ENCODE data around the gene IGFN1.

Gene IGFN1

GRCh38 chr1:201163707-201164106 is 26.9 kb upstream of the IGFN1 start:
- Histone ChIP-seq H3K79me2 (ENCODE audit: insufficient read depth, low read length) (no peaks in the 10 kb centered on the region), H3F3A (ENCODE audit: insufficient read depth) (no peaks in the 10 kb centered on the region), H3K27me3 (ENCODE audit: low read length) (no peaks in the 10 kb centered on the region), H3K27ac (ENCODE audit: low read depth, low read length) (no peak overlapping the region), H2AFZ (ENCODE audit: low read depth, low read length, severe bottlenecking) (no peak overlapping the region), H3K36me3 (ENCODE audit: low read length) (no peaks in the 10 kb centered on the region), H3K4me3 (ENCODE audit: insufficient read depth, low read length, poor library complexity, severe bottlenecking) (no peak overlapping the region), H3K4me2 (ENCODE audit: low read depth, low read length, poor library complexity, severe bottlenecking) (no peak overlapping the region), H3K9ac (ENCODE audit: low read length) (no peak overlapping the region), H3K9me3 (ENCODE audit: insufficient read depth, low read length) (no peaks in the 10 kb centered on the region), H4K20me1 (ENCODE audit: low read depth, low read length) (no peaks in the 10 kb centered on the region), H3K9me2 (replicated peaks; ENCODE audit: insufficient read depth, low read length) (no peaks in the 10 kb centered on the region)
- no peak for TF ChIP-seq EZH2phosphoT487 (conservative IDR thresholded peaks at IDR 0.05; ENCODE audit: low read length)
- TF ChIP-seq, protein P1, sequence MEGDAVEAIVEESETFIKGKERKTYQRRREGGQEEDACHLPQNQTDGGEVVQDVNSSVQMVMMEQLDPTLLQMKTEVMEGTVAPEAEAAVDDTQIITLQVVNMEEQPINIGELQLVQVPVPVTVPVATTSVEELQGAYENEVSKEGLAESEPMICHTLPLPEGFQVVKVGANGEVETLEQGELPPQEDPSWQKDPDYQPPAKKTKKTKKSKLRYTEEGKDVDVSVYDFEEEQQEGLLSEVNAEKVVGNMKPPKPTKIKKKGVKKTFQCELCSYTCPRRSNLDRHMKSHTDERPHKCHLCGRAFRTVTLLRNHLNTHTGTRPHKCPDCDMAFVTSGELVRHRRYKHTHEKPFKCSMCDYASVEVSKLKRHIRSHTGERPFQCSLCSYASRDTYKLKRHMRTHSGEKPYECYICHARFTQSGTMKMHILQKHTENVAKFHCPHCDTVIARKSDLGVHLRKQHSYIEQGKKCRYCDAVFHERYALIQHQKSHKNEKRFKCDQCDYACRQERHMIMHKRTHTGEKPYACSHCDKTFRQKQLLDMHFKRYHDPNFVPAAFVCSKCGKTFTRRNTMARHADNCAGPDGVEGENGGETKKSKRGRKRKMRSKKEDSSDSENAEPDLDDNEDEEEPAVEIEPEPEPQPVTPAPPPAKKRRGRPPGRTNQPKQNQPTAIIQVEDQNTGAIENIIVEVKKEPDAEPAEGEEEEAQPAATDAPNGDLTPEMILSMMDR (IDR thresholded peaks at IDR 0.05; ENCODE audit: insufficient read depth, low read length, poor library complexity, severe bottlenecking), result no peak

DNA sequence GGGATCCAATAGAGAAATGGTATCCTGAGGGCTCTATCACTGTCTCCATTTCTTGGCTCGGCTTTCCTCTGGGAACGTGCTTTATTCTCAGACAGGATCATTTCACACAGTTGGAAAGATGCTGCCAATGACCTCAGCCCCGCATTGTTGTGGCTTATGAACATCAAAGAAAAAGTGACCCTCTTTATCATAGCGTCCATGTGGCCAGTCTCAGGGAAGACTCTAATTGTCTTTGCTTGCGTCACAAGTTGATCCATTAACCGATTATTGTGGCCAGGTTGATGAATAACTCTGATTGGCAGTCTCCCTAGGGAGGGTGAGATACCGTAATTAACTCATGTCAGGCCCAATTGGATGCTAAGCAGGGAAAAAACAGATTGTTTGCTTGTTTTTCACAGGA is 26.0 kb upstream of the IGFN1 start:
- Histone ChIP-seq H3K9me3 (ENCODE audit: insufficient read depth, low read length) (no peaks in the 10 kb centered on the region), H3F3A (ENCODE audit: insufficient read depth) (no peaks in the 10 kb centered on the region), H3K4me3 (ENCODE audit: insufficient read depth, low read length, poor library complexity, severe bottlenecking) (no peak overlapping the region), H3K79me2 (ENCODE audit: insufficient read depth, low read length) (no peaks in the 10 kb centered on the region), H3K27ac (ENCODE audit: low read depth, low read length) (no peak overlapping the region), H4K20me1 (ENCODE audit: low read depth, low read length) (no peaks in the 10 kb centered on the region), H2AFZ (ENCODE audit: low read depth, low read length, severe bottlenecking) (no peak overlapping the region), H3K27me3 (ENCODE audit: low read length) (no peaks in the 10 kb centered on the region), H3K36me3 (ENCODE audit: low read length) (no peaks in the 10 kb centered on the region), H3K4me2 (ENCODE audit: low read depth, low read length, poor library complexity, severe bottlenecking) (no peak overlapping the region), H3K9ac (ENCODE audit: low read length) (no peak overlapping the region), H3K9me2 (replicated peaks; ENCODE audit: insufficient read depth, low read length) (no peaks in the 10 kb centered on the region)
- TF ChIP-seq, protein P1 (IDR thresholded peaks at IDR 0.05; ENCODE audit: insufficient read depth, low read length, poor library complexity, severe bottlenecking), result no peak
- no peak for TF ChIP-seq EZH2phosphoT487 (conservative IDR thresholded peaks at IDR 0.05; ENCODE audit: low read length)

DNA sequence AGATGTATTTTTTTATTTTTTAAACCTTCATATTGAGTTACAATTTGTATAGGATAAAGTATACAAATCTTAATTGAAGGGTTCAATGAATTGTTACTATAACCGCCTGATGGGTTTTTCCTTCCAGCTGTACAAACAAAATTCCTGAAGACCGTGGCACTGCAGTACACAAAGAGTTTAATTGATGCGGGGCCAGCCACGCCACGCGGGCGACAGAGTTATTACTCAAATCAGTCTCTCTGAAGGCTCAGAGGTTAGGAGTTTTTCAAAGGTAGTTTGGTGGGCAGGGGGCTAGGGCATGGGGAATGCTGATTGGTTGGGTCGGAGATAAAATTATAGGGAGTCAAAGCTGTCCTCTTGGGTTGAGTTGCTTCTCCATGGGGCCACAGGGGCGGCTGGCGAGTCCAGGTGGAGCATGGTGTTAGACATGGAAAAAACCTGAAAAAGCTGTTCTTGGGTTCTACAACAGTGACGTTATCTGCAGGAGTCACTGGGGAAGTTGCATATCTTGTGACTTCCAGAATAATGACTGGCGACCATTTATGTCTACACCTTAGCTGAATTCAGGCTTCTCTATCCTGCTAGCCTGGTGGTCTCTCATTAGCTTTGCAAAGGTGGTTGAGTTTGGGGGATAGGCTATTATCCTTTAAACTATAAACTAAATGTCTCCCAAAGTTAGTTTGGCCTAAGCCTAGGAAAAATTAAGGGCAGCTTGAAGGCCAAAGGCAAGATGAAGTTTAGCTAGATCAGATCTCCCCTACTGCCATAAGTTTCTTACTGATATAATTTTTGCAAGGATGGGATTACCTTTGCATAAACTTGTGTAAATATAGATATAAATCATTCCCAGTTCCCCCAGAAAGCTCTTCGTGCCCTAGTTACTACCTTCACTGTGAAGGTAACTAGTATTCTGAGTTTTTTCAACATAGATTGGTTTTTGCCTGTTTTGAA is 23.3 kb upstream of the IGFN1 start:
- H2AFZ ChIP-seq (ENCODE audit: low read depth, low read length, severe bottlenecking), result no peak overlapping the region
- no peak overlapping the region for H3K27ac ChIP-seq (ENCODE audit: low read depth, low read length)
- no peaks in the 10 kb centered on the region for H3K9me2 ChIP-seq (replicated peaks; ENCODE audit: insufficient read depth, low read length)
- no peaks in the 10 kb centered on the region for H3K27me3 ChIP-seq (ENCODE audit: low read length)
- H4K20me1 ChIP-seq (ENCODE audit: low read depth, low read length), result no peaks in the 10 kb centered on the region
- H3K4me2 ChIP-seq (ENCODE audit: low read depth, low read length, poor library complexity, severe bottlenecking), result no peak overlapping the region
- H3K79me2 ChIP-seq (ENCODE audit: insufficient read depth, low read length), result no peaks in the 10 kb centered on the region
- H3K9ac ChIP-seq (ENCODE audit: low read length), result no peak overlapping the region
- no peaks in the 10 kb centered on the region for H3F3A ChIP-seq (ENCODE audit: insufficient read depth)
- no peaks in the 10 kb centered on the region for H3K9me3 ChIP-seq (ENCODE audit: insufficient read depth, low read length)
- H3K36me3 ChIP-seq (ENCODE audit: low read length), result no peaks in the 10 kb centered on the region
- TF ChIP-seq, protein P1 (IDR thresholded peaks at IDR 0.05; ENCODE audit: insufficient read depth, low read length, poor library complexity, severe bottlenecking), result no peak
- no peak for TF ChIP-seq EZH2phosphoT487 (conservative IDR thresholded peaks at IDR 0.05; ENCODE audit: low read length)
- H3K4me3 ChIP-seq (ENCODE audit: insufficient read depth, low read length, poor library complexity, severe bottlenecking), result no peak overlapping the region
